Activated T-helper 9 cell treated with anti-CD3 and anti-CD28 coated beads, Interleukin-2, amount 50 U/mL, for 16 hours (primary cell): ENCODE data around the gene RFPL4AL1.
"Not testable (repeated sequence)": the region's sequence is repeated elsewhere in the genome, so short reads cannot be mapped to it uniquely, and the experiment has no call there.

Experiments used
- DNase-seq: peaks from one replicate; pipeline ENCODE4 v3.0.0-alpha.2; 2020; ENCODE audit warnings: low read depth

The RFPL4AL1 gene

GRCh38 chr19:55768818-55769217, at the start of gene RFPL4AL1:
Gene RFPL4AL1, plus strand, starts transcription at chr19:55769118. Its CDS starts 2,687 bp downstream, at chr19:55771805.
- DNase-seq = not testable (repeated sequence)

GRCh38 chr19:55720214-55720746, 48.6 kb upstream of the RFPL4AL1 start:
- DNase-seq = no peak

- DNase-seq = no peak
Measured at GRCh38 chr19:55720801-55721200, 48.1 kb upstream of the RFPL4AL1 start.

- no peak for DNase-seq
Measured at GRCh38 chr19:55723491-55723890, 45.4 kb upstream of the RFPL4AL1 start.

- DNase-seq = not testable (repeated sequence)
Measured at GRCh38 chr19:55730378-55730777, 38.5 kb upstream of the RFPL4AL1 start.

GRCh38 chr19:55738302-55738701, 30.6 kb upstream of the RFPL4AL1 start, which contains the start of gene NLRP9:
Gene NLRP9, minus strand, starts transcription at chr19:55738402. Its CDS starts 28 bp downstream, at chr19:55738374.
- no peak for DNase-seq

- DNase-seq = no peak
Measured at GRCh38 chr19:55750715-55751114, 18.2 kb upstream of the RFPL4AL1 start.

GRCh38 chr19:55753401-55753800, 15.5 kb upstream of the RFPL4AL1 start:
- DNase-seq = no peak

GRCh38 chr19:55756808-55757207, 12.1 kb upstream of the RFPL4AL1 start:
- not testable (repeated sequence) for DNase-seq

- not testable (repeated sequence) for DNase-seq
Measured at GRCh38 chr19:55758797-55759196, 10.1 kb upstream of the RFPL4AL1 start, which contains the start of gene RFPL4A. Gene RFPL4A, plus strand, starts transcription at chr19:55759097. Its CDS starts 2,704 bp downstream, at chr19:55761801.

- DNase-seq = no peak
Measured at GRCh38 chr19:55766466-55766865, 2.5 kb upstream of the RFPL4AL1 start.

- not testable (repeated sequence) for DNase-seq
Measured at GRCh38 chr19:55769632-55770031, 714 bp downstream of the RFPL4AL1 start.

GRCh38 chr19:55777528-55777927, 8.6 kb downstream of the RFPL4AL1 start:
- DNase-seq = no peak

GRCh38 chr19:55778331-55778730, 9.4 kb downstream of the RFPL4AL1 start:
- no peak for DNase-seq

- DNase-seq = no peak
Measured at GRCh38 chr19:55781112-55781511, 12.2 kb downstream of the RFPL4AL1 start.

- DNase-seq = no peak
Measured at GRCh38 chr19:55795021-55795420, 26.1 kb downstream of the RFPL4AL1 start.

GRCh38 chr19:55801416-55801815, 32.5 kb downstream of the RFPL4AL1 start:
- no peak for DNase-seq

- DNase-seq = no peak
Measured at GRCh38 chr19:55802281-55802680, 33.4 kb downstream of the RFPL4AL1 start.

GRCh38 chr19:55809381-55810058, 40.6 kb downstream of the RFPL4AL1 start:
- no peak for DNase-seq

- DNase-seq = no peak
Measured at GRCh38 chr19:55811340-55811739, 42.4 kb downstream of the RFPL4AL1 start.

- no peak for DNase-seq
Measured at GRCh38 chr19:55812449-55812848, 43.5 kb downstream of the RFPL4AL1 start.

GRCh38 chr19:55813906-55814305, 45.0 kb downstream of the RFPL4AL1 start:
- DNase-seq = no peak

- DNase-seq = no peak
Measured at GRCh38 chr19:55820037-55820436, 51.1 kb downstream of the RFPL4AL1 start.
